IMR-90 (cell line): ENCODE results near the gene NTN4. TPM values are rescaled to one million over a fixed set of nuclear protein-coding genes. Genes with fewer than 3 reads are reported as not detected.

Experiments
- ATAC-seq: fragments of 200-7000 bp; cut with Tn5 transposase; 2 replicates; pipeline ENCODE4 v1.9.1; 2020; ENCODE audit warnings: low read depth, mild to moderate bottlenecking, moderate library complexity
- BruUV-seq: library from RNA; stranded (reverse); fragments of 400-500 nt; replicated peaks from 2 replicates; lab custom pipeline; 2021; lab: Mats Ljungman, UMichigan
- CTCF ChIA-PET: fragments of 300-600 bp; formaldehyde crosslinking; extraction: SDS; loops from one replicate; lab custom pipeline; 2021; ENCODE audit warnings: antibody characterized with exemption; lab: Yijun Ruan, JAX
- POLR2A ChIA-PET: fragments of 300-600 bp; sonication (Branson Sonifier 250); formaldehyde crosslinking; loops from one replicate; lab custom pipeline; 2022; ENCODE audit warnings: antibody characterized with exemption; ENCODE audit not compliant: unreplicated experiment; lab: Charles Lee
- DNase-seq: peaks from one replicate; pipeline ENCODE4 v3.0.0; 2013
- H2AFZ ChIP-seq: replicated peaks from 2 replicates; pipeline ENCODE3; 2013; ENCODE audit warnings: low read length, mild to moderate bottlenecking; ENCODE audit not compliant: poor library complexity
- H2AK5ac ChIP-seq: 2 replicates; pipeline ENCODE4 v1.6.1; 2013; ENCODE audit warnings: low read depth, low read length, inconsistent platforms
- H2AK9ac ChIP-seq: replicated peaks from 2 replicates; pipeline ENCODE3; 2013; ENCODE audit warnings: mild to moderate bottlenecking, low read depth, low read length, moderate library complexity; ENCODE audit not compliant: poor library complexity
- H2BK120ac ChIP-seq: 2 replicates; pipeline ENCODE4 v1.6.1; 2013; ENCODE audit warnings: low read depth, low read length, inconsistent platforms
- H2BK15ac ChIP-seq: 3 replicates; pipeline ENCODE4 v1.6.1; 2013; ENCODE audit warnings: low read depth, low read length, inconsistent platforms
- H2BK20ac ChIP-seq: 2 replicates; pipeline ENCODE4 v1.6.1; 2013; ENCODE audit warnings: low read depth, mild to moderate bottlenecking, inconsistent platforms, low read length, moderate library complexity
- H2BK5ac ChIP-seq: 2 replicates; pipeline ENCODE4 v1.6.1; 2013; ENCODE audit warnings: mild to moderate bottlenecking, low read depth, low read length, inconsistent platforms; ENCODE audit not compliant: poor library complexity, severe bottlenecking
- H3K14ac ChIP-seq: replicated peaks from 2 replicates; pipeline ENCODE4 v1.6.1; 2013; ENCODE audit warnings: low read depth, low read length, inconsistent platforms
- H3K18ac ChIP-seq: 2 replicates; pipeline ENCODE4 v1.6.1; 2013; ENCODE audit warnings: low read depth, low read length, control low read depth
- H3K23ac ChIP-seq: 2 replicates; pipeline ENCODE4 v1.6.1; 2013; ENCODE audit warnings: low read depth, low read length, inconsistent platforms
- H3K27ac ChIP-seq: 2 replicates; pipeline ENCODE4 v1.5.1; 2013; ENCODE audit warnings: mild to moderate bottlenecking, control low read depth, low read length; ENCODE audit not compliant: insufficient read depth
- H3K27me3 ChIP-seq: 2 replicates; pipeline ENCODE4 v1.6.1; 2013; ENCODE audit warnings: low read length; ENCODE audit not compliant: control insufficient read depth, insufficient read depth
- H3K36me3 ChIP-seq: 2 replicates; pipeline ENCODE4 v1.6.1; 2013; ENCODE audit warnings: low read length, mixed read lengths; ENCODE audit not compliant: control insufficient read depth, insufficient read depth
- H3K4ac ChIP-seq: 2 replicates; pipeline ENCODE4 v1.6.1; 2013; ENCODE audit warnings: low read depth, low read length, inconsistent platforms
- H3K4me1 ChIP-seq: 2 replicates; pipeline ENCODE4 v1.6.1; 2013; ENCODE audit warnings: low read length, mixed read lengths; ENCODE audit not compliant: control insufficient read depth, insufficient read depth
- H3K4me2 ChIP-seq: 2 replicates; pipeline ENCODE4 v1.6.1; 2013; ENCODE audit warnings: low read depth, mild to moderate bottlenecking, control low read depth, low read length, moderate library complexity
- H3K4me3 ChIP-seq: 2 replicates; pipeline ENCODE4 v1.5.1; 2013; ENCODE audit warnings: low read depth, mild to moderate bottlenecking, control low read depth, low read length, moderate library complexity; ENCODE audit not compliant: insufficient read depth
- H3K56ac ChIP-seq: 2 replicates; pipeline ENCODE4 v1.6.1; 2013; ENCODE audit warnings: low read length, inconsistent platforms; ENCODE audit not compliant: insufficient read depth; ENCODE audit errors: extremely low read depth
- H3K79me1 ChIP-seq, 2 experiments: 2 replicates each; pipeline ENCODE4 v1.6.1; 2013; ENCODE audit warnings: low read length in 2 of 2, inconsistent platforms in 1 of 2, low read depth in 1 of 2
- H3K9ac ChIP-seq: 2 replicates; pipeline ENCODE4 v1.6.1; 2013; ENCODE audit warnings: low read depth, low read length, control low read depth
- H3K9me1 ChIP-seq: 2 replicates; pipeline ENCODE4 v1.6.1; 2013; ENCODE audit warnings: low read length, inconsistent platforms; ENCODE audit not compliant: insufficient read depth
- H3K9me3 ChIP-seq: 2 replicates; pipeline ENCODE4 v1.6.1; 2013; ENCODE audit warnings: low read length; ENCODE audit not compliant: control insufficient read depth, insufficient read depth
- H4K20me1 ChIP-seq: 2 replicates; pipeline ENCODE4 v1.6.1; 2013; ENCODE audit warnings: low read length, inconsistent platforms; ENCODE audit not compliant: insufficient read depth
- H4K5ac ChIP-seq: 2 replicates; pipeline ENCODE4 v1.6.1; 2013; ENCODE audit warnings: mild to moderate bottlenecking, low read depth, low read length, control low read depth
- H4K8ac ChIP-seq, 2 experiments: 2 replicates each; pipeline ENCODE4 v1.6.1; 2013; ENCODE audit warnings: low read depth in 2 of 2, low read length in 2 of 2, control low read depth in 1 of 2, inconsistent platforms in 1 of 2
- H4K91ac ChIP-seq: 2 replicates; pipeline ENCODE4 v1.6.1; 2013; ENCODE audit warnings: low read depth, low read length, inconsistent platforms; ENCODE audit not compliant: insufficient read depth
- BHLHE40 ChIP-seq: fragments of 150-350 bp; IDR thresholded peaks from 2 replicates; pipeline ENCODE4 v1.6.1; 2016; ENCODE audit warnings: mild to moderate bottlenecking, low read depth, low read length
- CEBPB ChIP-seq: IDR thresholded peaks from 2 replicates; pipeline ENCODE4 v1.6.1; 2012; ENCODE audit warnings: low read depth, low read length, improper control_type of control experiment
- CHD1 ChIP-seq: IDR thresholded peaks from 2 replicates; pipeline ENCODE4 v1.6.1; 2012; ENCODE audit warnings: low read depth, low read length, improper control_type of control experiment
- ELK1 ChIP-seq: fragments of 150-350 bp; IDR thresholded peaks from 2 replicates; pipeline ENCODE4 v1.6.1; 2016; ENCODE audit warnings: low read depth, mild to moderate bottlenecking, low read length, moderate library complexity, borderline replicate concordance
- MAFK ChIP-seq: IDR thresholded peaks from 2 replicates; pipeline ENCODE4 v1.6.1; 2012; ENCODE audit warnings: low read depth, low read length, improper control_type of control experiment
- MAZ ChIP-seq: IDR thresholded peaks from 2 replicates; pipeline ENCODE4 v1.6.1; 2012; ENCODE audit warnings: low read depth, mild to moderate bottlenecking, low read length, improper control_type of control experiment, moderate library complexity, borderline replicate concordance
- MXI1 ChIP-seq: IDR thresholded peaks from 2 replicates; pipeline ENCODE4 v1.6.1; 2012; ENCODE audit warnings: low read depth, mild to moderate bottlenecking, low read length, moderate library complexity, borderline replicate concordance
- NFE2L2 ChIP-seq: fragments of 150-350 bp; IDR thresholded peaks from 2 replicates; pipeline ENCODE4 v1.6.1; 2016; ENCODE audit warnings: low read depth, mild to moderate bottlenecking, low read length
- POLR2A ChIP-seq: IDR thresholded peaks from 2 replicates; pipeline ENCODE4 v1.6.1; 2012; ENCODE audit warnings: mild to moderate bottlenecking, low read depth, low read length
- RAD21 ChIP-seq: IDR thresholded peaks from 2 replicates; pipeline ENCODE4 v1.6.1; 2012; ENCODE audit warnings: low read length, improper control_type of control experiment
- RCOR1 ChIP-seq: IDR thresholded peaks from 2 replicates; pipeline ENCODE4 v1.6.1; 2012; ENCODE audit warnings: mild to moderate bottlenecking, low read length, improper control_type of control experiment; ENCODE audit not compliant: insufficient replicate concordance
- RFX5 ChIP-seq: IDR thresholded peaks from 2 replicates; pipeline ENCODE4 v1.8.0; 2012; ENCODE audit warnings: low read depth, mild to moderate bottlenecking, low read length, moderate library complexity
- SMC3 ChIP-seq: fragments of 150-350 bp; IDR thresholded peaks from 2 replicates; pipeline ENCODE4 v1.6.1; 2016; ENCODE audit warnings: low read depth, mild to moderate bottlenecking, antibody characterized with exemption, low read length, moderate library complexity
- WGBS, 2 experiments: methylation state at CpG; one replicate each; pipeline versions ENCODE4 v1.1.5 to v1.1.7; 2013; ENCODE audit warnings: missing lambda C conversion rate in 2 of 2; ENCODE audit not compliant: insufficient read length in 1 of 2; ENCODE audit errors: extremely low coverage in 2 of 2; 5-methylcytosine and 5-hydroxymethylcytosine counted together
- dilution Hi-C: fragments of 300-500 bp; cut with HindIII; formaldehyde crosslinking; loops from one replicate; pipeline ENCODE4 v1.14.3; 2018; ENCODE audit warnings: low sequenced_read_pairs; ENCODE audit not compliant: unreplicated experiment
- in situ Hi-C: fragments of 300-500 bp; cut with MboI; formaldehyde crosslinking; loops from 3 replicates; pipeline ENCODE4 v1.14.3; 2019; ENCODE audit warnings: low sequenced_read_pairs, inconsistent platforms, mixed read lengths
- intact Hi-C: fragments of 100-400 bp; cut with micrococcal nuclease; formaldehyde crosslinking; loops from 2 replicates; pipeline ENCODE4 v1.10.0; 2022
- polyA plus RNA-seq, 3 experiments: library from polyadenylated mRNA; depleted of rRNA; stranded (reverse); fragments of >200 nt; gene quantifications; 2 replicates each; pipeline ENCODE4 v1.2.3, GENCODE V29; 2012; ENCODE audit warnings: low replicate concordance in 1 of 3
- total RNA-seq: library from RNA; depleted of rRNA; stranded (reverse); fragments of >200 nt; gene quantifications from 2 replicates; pipeline ENCODE4 v1.2.3, GENCODE V29; 2012
- TF ChIP-seq, protein P1 (sequence below): fragments of 150-350 bp; IDR thresholded peaks from 2 replicates; pipeline ENCODE4 v1.6.1; 2017; ENCODE audit warnings: mild to moderate bottlenecking, antibody characterized with exemption, low read length, low read depth
- TF ChIP-seq, protein P2 (sequence below): conservative IDR thresholded peaks from 2 replicates; pipeline ENCODE4 v1.5.1; 2012; ENCODE audit warnings: mild to moderate bottlenecking, low read depth, low read length, improper control_type of control experiment

NTN4 gene
- total and polyA plus RNA-seq, 2 of the 4 experiments (the other 2 are of a cell fraction): 54.6 to 56.6 TPM

GRCh38 chr12:95820096-95820703 lies 29.6 kb upstream of the NTN4 start:
- Histone ChIP-seq H3K23ac (no peak overlapping the region), H3K27me3 (no peaks in the 10 kb centered on the region; the same call in 1 of the 2 replicates), H2BK120ac (no peak overlapping the region), H4K20me1 (no peaks in the 10 kb centered on the region), H3K79me1 (no peaks in the 10 kb centered on the region), H3K9ac (no peak overlapping the region), H3K4me3 (no peak overlapping the region), H2AK5ac (no peak overlapping the region), H3K36me3 (no peaks in the 10 kb centered on the region), H3K27ac (no peak overlapping the region), H3K9me3 (no peaks in the 10 kb centered on the region), H3K4me2 (no peak overlapping the region), H3K18ac (no peak overlapping the region), H3K14ac (no peak overlapping the region), H3K4ac (no peak overlapping the region), H3K4me1 (no peaks in the 10 kb centered on the region), H3K56ac (no peak overlapping the region), H4K8ac (no peak overlapping the region), H4K91ac (no peak overlapping the region), H3K9me1 (no peaks in the 10 kb centered on the region), H4K5ac (no peak overlapping the region), H2BK5ac (no peak overlapping the region), H2AK9ac (no peak overlapping the region), H2BK15ac (no peak overlapping the region), H2BK20ac (no peak overlapping the region), H2AFZ (no peak overlapping the region)
- ChIA-PET CTCF (no interaction called here), POLR2A (no interaction called here)
- in situ Hi-C loops: no loop called here
- no TSS peak for BruUV-seq
- intact Hi-C loops: loop anchor here (1.0 to 5.0 kb wide), 3 partner anchors 98 to 697 kb away; no protein-coding TSS in a partner anchor
- dilution Hi-C loops: no loop called here
- TF ChIP-seq MAZ (no peak), MAFK (no peak), RAD21 (peak; percentile 43), RFX5 (no peak), POLR2A (no peak), SMC3 (peak; percentile 73), CHD1 (no peak), NFE2L2 (no peak), MXI1 (no peak), ELK1 (no peak), CEBPB (no peak), RCOR1 (no peak), BHLHE40 (no peak)
- TF ChIP-seq, protein P1, sequence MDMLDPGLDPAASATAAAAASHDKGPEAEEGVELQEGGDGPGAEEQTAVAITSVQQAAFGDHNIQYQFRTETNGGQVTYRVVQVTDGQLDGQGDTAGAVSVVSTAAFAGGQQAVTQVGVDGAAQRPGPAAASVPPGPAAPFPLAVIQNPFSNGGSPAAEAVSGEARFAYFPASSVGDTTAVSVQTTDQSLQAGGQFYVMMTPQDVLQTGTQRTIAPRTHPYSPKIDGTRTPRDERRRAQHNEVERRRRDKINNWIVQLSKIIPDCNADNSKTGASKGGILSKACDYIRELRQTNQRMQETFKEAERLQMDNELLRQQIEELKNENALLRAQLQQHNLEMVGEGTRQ: no peak
- TF ChIP-seq, protein P2, sequence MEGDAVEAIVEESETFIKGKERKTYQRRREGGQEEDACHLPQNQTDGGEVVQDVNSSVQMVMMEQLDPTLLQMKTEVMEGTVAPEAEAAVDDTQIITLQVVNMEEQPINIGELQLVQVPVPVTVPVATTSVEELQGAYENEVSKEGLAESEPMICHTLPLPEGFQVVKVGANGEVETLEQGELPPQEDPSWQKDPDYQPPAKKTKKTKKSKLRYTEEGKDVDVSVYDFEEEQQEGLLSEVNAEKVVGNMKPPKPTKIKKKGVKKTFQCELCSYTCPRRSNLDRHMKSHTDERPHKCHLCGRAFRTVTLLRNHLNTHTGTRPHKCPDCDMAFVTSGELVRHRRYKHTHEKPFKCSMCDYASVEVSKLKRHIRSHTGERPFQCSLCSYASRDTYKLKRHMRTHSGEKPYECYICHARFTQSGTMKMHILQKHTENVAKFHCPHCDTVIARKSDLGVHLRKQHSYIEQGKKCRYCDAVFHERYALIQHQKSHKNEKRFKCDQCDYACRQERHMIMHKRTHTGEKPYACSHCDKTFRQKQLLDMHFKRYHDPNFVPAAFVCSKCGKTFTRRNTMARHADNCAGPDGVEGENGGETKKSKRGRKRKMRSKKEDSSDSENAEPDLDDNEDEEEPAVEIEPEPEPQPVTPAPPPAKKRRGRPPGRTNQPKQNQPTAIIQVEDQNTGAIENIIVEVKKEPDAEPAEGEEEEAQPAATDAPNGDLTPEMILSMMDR: peak; percentile 61
- ATAC-seq (peak; percentile 42; the same call in 1 of the 2 replicates), DNase-seq (peak; percentile 62)
- no CpG with 5 or more reads among the region's 1 CpG for WGBS, 2 experiments
